Measurements from ENCODE around the gene MAPKAPK2. TPM values are rescaled to one million over a fixed set of nuclear protein-coding genes. Genes with fewer than 3 reads are reported as not detected.

MAPKAPK2 gene
- polyA plus RNA-seq, 1 donor from 2014 or later = 9.0 TPM

DNA sequence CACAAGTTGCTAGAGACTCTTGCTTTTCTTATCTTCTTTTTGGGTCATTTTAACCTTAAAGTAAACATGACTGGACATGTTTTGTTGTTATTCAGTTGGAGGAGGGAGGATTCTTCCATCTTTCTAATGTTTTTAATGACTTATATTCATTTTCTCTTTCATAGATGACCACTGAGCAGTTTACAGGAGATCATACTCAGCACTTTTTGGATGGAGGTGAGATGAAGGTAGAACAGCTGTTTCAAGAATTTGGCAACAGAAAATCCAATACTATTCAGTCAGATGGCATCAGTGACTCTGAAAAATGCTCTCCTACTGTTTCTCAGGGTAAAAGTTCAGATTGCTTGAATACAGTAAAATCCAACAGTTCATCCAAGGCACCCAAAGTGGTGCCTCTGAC lies 37.5 kb upstream of the MAPKAPK2 start:
- Histone ChIP-seq H3K36me3 (ENCODE audit: insufficient read depth, low read length) (no peaks in the 10 kb centered on the region), H3K4me2 (ENCODE audit: low read length) (no peak overlapping the region), H3K27me3 (ENCODE audit: insufficient read depth, low read depth, low read length) (no peaks in the 10 kb centered on the region), H3F3A (ENCODE audit: insufficient read depth, low read length, poor library complexity, severe bottlenecking) (no peaks in the 10 kb centered on the region), H3K9me3 (ENCODE audit: low read length) (no peaks in the 10 kb centered on the region), H3K79me2 (replicated peaks; ENCODE audit: insufficient read depth, low read length) (no peaks in the 10 kb centered on the region), H4K20me1 (ENCODE audit: insufficient read depth) (no peaks in the 10 kb centered on the region), H3K9me2 (ENCODE audit: insufficient read depth, low read length) (no peaks in the 10 kb centered on the region), H2AFZ (ENCODE audit: low read depth, low read length) (no peak overlapping the region), H3K27ac (ENCODE audit: low read length) (no peak overlapping the region), H3K9ac (ENCODE audit: low read length) (no peak overlapping the region), H3K4me3 (ENCODE audit: low read length) (no peak overlapping the region)
- no peak for TF ChIP-seq EZH2 (IDR thresholded peaks at IDR 0.05; ENCODE audit: borderline replicate concordance, insufficient read depth, low read length, poor library complexity, severe bottlenecking)
- TF ChIP-seq, protein P1, sequence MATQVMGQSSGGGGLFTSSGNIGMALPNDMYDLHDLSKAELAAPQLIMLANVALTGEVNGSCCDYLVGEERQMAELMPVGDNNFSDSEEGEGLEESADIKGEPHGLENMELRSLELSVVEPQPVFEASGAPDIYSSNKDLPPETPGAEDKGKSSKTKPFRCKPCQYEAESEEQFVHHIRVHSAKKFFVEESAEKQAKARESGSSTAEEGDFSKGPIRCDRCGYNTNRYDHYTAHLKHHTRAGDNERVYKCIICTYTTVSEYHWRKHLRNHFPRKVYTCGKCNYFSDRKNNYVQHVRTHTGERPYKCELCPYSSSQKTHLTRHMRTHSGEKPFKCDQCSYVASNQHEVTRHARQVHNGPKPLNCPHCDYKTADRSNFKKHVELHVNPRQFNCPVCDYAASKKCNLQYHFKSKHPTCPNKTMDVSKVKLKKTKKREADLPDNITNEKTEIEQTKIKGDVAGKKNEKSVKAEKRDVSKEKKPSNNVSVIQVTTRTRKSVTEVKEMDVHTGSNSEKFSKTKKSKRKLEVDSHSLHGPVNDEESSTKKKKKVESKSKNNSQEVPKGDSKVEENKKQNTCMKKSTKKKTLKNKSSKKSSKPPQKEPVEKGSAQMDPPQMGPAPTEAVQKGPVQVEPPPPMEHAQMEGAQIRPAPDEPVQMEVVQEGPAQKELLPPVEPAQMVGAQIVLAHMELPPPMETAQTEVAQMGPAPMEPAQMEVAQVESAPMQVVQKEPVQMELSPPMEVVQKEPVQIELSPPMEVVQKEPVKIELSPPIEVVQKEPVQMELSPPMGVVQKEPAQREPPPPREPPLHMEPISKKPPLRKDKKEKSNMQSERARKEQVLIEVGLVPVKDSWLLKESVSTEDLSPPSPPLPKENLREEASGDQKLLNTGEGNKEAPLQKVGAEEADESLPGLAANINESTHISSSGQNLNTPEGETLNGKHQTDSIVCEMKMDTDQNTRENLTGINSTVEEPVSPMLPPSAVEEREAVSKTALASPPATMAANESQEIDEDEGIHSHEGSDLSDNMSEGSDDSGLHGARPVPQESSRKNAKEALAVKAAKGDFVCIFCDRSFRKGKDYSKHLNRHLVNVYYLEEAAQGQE (IDR thresholded peaks at IDR 0.05; ENCODE audit: borderline replicate concordance) = no peak
- TF ChIP-seq, protein P2, sequence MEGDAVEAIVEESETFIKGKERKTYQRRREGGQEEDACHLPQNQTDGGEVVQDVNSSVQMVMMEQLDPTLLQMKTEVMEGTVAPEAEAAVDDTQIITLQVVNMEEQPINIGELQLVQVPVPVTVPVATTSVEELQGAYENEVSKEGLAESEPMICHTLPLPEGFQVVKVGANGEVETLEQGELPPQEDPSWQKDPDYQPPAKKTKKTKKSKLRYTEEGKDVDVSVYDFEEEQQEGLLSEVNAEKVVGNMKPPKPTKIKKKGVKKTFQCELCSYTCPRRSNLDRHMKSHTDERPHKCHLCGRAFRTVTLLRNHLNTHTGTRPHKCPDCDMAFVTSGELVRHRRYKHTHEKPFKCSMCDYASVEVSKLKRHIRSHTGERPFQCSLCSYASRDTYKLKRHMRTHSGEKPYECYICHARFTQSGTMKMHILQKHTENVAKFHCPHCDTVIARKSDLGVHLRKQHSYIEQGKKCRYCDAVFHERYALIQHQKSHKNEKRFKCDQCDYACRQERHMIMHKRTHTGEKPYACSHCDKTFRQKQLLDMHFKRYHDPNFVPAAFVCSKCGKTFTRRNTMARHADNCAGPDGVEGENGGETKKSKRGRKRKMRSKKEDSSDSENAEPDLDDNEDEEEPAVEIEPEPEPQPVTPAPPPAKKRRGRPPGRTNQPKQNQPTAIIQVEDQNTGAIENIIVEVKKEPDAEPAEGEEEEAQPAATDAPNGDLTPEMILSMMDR (IDR thresholded peaks at IDR 0.05; ENCODE audit: poor library complexity, severe bottlenecking) = no peak
- TF ChIP-seq TAF1 (IDR thresholded peaks at IDR 0.05; ENCODE audit: low read depth) = no peak
- TF ChIP-seq RAD21 (conservative IDR thresholded peaks at IDR 0.05) = no peak
- no peak for TF ChIP-seq SMC3 (conservative IDR thresholded peaks at IDR 0.05; ENCODE audit: poor library complexity)
- no peak for TF ChIP-seq POLR2AphosphoS5 (IDR thresholded peaks at IDR 0.05)
- TF ChIP-seq EP300 (conservative IDR thresholded peaks at IDR 0.05; ENCODE audit: poor library complexity, severe bottlenecking) = no peak
- TF ChIP-seq MXI1 (conservative IDR thresholded peaks at IDR 0.05; ENCODE audit: poor library complexity, severe bottlenecking) = no peak

DNA sequence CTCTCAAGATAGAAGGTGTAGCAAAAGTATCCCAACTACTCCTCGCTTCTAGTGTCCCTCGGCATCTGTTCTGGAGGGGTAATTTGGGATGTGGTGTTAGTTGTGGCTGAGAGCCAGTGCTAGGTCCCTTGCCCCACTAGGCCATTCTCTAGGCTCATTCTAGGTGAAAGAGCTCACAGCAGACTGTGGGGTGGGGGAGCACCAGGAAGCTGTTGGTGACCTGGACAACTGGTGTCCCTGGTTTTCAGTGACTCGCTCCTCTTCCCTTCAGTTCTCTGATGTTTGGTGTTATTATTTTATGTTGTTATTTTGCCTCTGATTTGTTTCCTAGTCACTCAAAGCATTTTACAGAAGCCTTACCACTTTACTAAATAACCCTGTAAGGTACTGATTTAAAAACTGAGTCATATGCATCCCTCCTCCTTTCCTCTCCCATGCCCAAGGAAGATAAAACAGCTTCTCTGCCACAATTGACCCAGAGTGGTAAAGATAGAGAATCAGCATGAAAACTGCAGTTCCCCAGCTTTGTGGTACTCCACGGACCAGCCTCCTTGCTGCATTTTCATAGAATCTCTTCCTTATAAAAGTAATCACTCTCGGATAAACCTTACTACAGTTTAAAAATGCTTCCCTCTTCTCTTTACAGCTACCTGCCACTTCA lies 35.3 kb upstream of the MAPKAPK2 start:
- no peaks in the 10 kb centered on the region for H3K79me2 ChIP-seq (replicated peaks; ENCODE audit: insufficient read depth, low read length)
- no peak overlapping the region for H3K4me2 ChIP-seq (ENCODE audit: low read length)
- no peaks in the 10 kb centered on the region for H3K9me3 ChIP-seq (ENCODE audit: low read length)
- H3K27me3 ChIP-seq (ENCODE audit: insufficient read depth, low read depth, low read length) = no peaks in the 10 kb centered on the region
- H3K9me2 ChIP-seq (ENCODE audit: insufficient read depth, low read length) = no peaks in the 10 kb centered on the region
- no peak overlapping the region for H3K4me3 ChIP-seq (ENCODE audit: low read length)
- no peak overlapping the region for H3K9ac ChIP-seq (ENCODE audit: low read length)
- H4K20me1 ChIP-seq (ENCODE audit: insufficient read depth) = no peaks in the 10 kb centered on the region
- H3K27ac ChIP-seq (ENCODE audit: low read length) = no peak overlapping the region
- TF ChIP-seq POLR2AphosphoS5 (IDR thresholded peaks at IDR 0.05) = no peak
- TF ChIP-seq EZH2 (IDR thresholded peaks at IDR 0.05; ENCODE audit: borderline replicate concordance, insufficient read depth, low read length, poor library complexity, severe bottlenecking) = no peak
- TF ChIP-seq EP300 (conservative IDR thresholded peaks at IDR 0.05; ENCODE audit: poor library complexity, severe bottlenecking) = no peak
- no peak for TF ChIP-seq MXI1 (conservative IDR thresholded peaks at IDR 0.05; ENCODE audit: poor library complexity, severe bottlenecking)
- no peaks in the 10 kb centered on the region for H3F3A ChIP-seq (ENCODE audit: insufficient read depth, low read length, poor library complexity, severe bottlenecking)
- no peaks in the 10 kb centered on the region for H3K36me3 ChIP-seq (ENCODE audit: insufficient read depth, low read length)
- no peak overlapping the region for H2AFZ ChIP-seq (ENCODE audit: low read depth, low read length)
